GM18951 (cell line): ENCODE measurements around the gene PPL.

Experiments used
- POLR2A ChIP-seq: IDR thresholded peaks from 4 replicates; pipeline ENCODE4 v1.6.1; 2011; ENCODE audit warnings: mild to moderate bottlenecking; ENCODE audit not compliant: insufficient read length, insufficient read depth; ENCODE audit errors: extremely low read depth
- in situ Hi-C: fragments of 300-500 bp; cut with MboI; formaldehyde crosslinking; loops from one replicate; pipeline ENCODE4 v1.12.0; 2022; ENCODE audit warnings: low sequenced_read_pairs, mixed read lengths, inconsistent platforms; ENCODE audit not compliant: unreplicated experiment

The PPL gene

GRCh38 chr16:4859900-4860255 is 77.1 kb downstream of the PPL start:
- no peak for TF ChIP-seq POLR2A
- in situ Hi-C loops = no loop called here

- TF ChIP-seq POLR2A = no peak
- in situ Hi-C loops = no loop called here
These were observed 77.6 kb downstream of the PPL start for GRCh38 chr16:4859190-4859899.

DNA sequence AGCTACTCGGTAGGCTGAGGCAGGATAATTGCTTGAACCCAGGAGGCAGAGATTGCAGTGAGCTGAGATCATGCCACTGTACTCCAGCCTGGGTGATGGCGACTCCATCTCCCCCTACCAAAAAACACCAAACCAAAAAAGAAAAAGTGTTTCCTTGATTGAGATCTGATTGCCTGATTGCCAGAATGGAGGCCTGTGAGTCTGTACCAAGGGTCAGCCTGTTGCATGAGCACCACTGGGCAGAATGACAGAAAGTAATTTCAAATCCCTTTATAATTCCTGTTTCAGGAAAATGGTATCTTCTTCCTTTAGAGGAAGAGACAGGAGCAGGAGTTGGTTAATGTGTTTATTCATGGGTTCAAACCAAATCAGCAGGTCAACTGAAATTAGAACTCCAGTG is 81.1 kb downstream of the PPL start:
- in situ Hi-C loops = no loop called here
- no peak for TF ChIP-seq POLR2A

- in situ Hi-C loops = no loop called here
- TF ChIP-seq POLR2A = no peak
These were observed 81.6 kb downstream of the PPL start for GRCh38 chr16:4855371-4855770.

DNA sequence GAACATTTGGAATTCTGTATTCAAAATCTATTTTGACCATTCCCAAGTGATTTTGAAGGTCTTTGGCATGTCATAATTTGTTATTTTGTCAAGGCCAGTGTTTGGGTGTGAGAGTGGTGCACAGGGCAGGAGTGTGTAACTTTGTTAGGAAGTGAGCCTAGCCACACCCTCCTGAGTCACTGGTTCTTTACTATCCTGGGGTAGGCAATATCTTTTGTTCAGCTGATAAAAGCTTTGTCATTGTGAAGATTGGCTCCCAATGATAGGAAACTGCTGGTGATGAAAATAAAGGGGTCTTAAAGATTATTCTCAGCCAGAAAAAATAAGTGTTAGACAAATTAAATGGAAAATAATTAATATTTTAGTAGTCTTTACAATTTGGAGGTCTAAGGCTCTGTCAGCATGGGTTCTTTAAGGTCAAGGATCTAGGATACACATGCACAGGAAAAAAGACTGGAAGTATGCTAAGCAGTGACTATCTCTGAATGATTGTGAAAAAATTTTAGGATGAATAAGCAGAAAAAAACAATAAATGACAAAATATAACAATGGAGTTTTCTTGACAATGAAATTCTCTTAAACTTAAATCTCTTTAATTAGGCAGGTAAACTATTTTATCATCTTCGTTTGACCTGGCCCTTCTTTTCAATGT is 84.6 kb downstream of the PPL start:
- in situ Hi-C loops = no loop called here
- no peak for TF ChIP-seq POLR2A

DNA sequence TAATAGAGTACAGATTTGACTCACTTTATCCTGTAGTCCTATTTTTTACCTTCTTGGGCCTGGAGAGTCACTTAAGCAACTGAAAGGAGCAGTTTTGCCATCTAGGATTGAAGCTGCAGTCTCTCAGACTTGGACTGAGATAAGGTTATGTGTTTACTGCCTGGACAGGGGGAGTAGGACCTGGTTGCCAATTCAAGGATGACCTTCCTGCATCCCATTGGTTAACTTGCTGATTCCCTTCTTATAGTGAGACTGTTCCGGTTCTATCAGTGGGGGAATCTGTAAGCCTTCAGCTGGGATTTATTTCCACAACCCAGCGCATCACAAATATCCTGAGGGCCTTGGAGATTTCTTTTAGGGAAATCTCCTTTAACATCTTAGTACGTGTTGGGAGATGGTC is 86.7 kb downstream of the PPL start:
- no peak for TF ChIP-seq POLR2A
- in situ Hi-C loops = no loop called here

DNA sequence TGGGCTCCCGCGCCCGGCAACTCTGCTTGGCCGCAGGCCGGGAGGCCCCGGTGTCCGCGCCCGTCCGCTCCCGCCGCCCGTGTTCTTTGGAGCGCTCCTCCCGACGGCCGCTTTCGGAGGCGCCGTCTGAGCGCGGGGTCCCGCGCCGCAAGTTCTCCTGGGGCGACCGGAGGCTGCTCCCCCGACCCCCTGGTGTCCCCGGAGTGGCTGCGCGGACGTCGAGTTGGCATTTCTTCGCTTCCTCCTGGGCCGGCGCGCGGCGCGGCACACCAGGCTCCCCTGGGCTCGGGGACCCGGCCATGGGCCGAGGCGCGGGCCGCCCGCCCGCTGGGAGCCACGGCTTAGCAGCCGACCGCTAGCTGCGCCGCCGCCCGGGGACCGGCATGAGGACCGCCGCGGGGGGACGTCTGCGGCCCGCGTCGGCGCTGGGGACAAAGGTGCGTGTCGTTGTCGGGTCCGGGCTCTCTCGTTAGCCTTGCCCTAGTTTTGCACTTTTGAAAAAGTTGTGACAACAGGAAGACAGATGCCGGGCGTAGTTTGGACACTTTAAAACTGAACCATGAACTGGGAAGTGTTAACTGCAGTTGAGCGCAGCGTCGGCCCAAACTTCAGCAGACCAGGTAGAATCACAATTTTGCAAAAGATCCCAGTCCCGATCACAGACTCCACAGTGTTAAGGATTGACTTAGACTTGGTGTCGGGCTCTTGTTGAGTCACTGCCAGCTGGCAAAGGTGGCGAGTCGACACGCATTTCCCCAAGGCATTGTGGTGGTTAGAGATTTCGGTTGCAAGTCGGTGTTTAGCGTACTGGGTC is 89.0 kb downstream of the PPL start:
- in situ Hi-C loops = no loop called here

DNA sequence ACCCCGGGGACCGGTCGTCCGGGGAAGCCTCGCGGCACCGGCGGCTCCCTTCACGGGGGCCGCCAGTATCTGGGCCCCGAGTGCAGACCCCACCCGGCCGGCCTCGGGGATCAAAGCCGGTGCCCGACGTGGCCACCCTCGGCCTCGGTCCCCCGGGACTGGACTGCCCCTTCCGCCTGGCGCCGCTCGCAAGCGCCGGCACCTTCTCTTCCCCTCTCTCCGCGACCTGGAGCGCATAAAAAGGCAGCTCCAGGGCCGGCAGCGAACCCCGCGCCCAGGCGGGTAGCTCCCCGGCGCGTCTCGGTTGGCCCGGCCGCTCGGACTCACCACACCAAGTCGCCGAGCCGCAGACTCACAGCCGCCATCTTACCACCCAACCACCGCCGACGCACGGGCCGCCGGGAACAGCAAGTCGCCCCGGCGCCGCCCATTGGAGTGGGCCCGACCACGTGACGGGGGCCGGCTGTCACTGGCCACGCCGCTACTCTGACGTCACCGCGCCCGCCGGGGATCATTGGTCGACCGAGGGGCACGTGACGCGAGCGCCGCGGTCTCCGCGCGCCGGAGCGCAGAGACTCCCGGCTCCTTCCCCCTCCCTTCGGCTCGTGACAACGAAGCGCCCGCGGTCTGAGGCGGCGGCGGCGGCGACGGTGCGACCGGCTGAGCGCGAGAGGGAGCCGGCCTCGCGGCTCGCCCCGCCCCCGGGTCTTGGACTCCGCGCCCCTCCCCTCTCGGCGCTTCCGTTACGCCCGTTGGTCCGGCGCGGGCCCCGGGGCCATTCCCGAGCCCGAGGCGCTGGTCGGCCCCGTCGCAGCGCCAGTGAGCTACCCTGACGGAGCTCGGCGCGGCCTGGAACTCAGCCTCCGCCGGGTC is 89.8 kb downstream of the PPL start, which contains the start of the genes GLYR1 and UBN1:
Gene GLYR1, minus strand, starts transcription at position 388 of the 873 bp plus-strand sequence. Its CDS starts 23 bp downstream, at position 365.
Gene UBN1, plus strand, starts transcription at position 581 of the 873 bp plus-strand sequence. CDS start 5,437 bp downstream, outside the sequence.
- TF ChIP-seq POLR2A = peak; percentile 95
- in situ Hi-C loops = no loop called here

More for the DNA sequence above, 89.0 kb downstream of the PPL start:
- TF ChIP-seq POLR2A = no peak

DNA sequence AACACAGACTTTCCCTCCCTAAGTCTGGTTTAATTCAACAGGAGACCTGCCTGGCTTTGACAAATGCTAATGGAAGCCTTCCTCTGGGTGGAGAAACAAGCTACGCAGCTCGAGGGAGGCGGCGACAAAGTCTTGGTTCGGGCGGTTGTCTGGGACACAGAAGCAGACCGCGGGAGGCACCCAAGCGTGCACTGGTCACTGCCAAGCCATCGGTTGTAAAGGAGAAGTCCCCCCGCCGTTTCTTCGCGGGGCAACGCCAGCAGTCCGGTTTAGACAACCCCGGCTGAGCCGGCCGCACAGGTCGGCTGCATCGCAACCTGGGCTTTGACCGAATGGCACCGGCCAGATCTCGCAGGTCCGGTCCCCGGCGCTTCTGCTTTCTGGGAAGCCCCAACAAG is 90.4 kb downstream of the PPL start:
- TF ChIP-seq POLR2A = no peak
- in situ Hi-C loops = no loop called here

- in situ Hi-C loops = no loop called here
- TF ChIP-seq POLR2A = no peak
These were observed 96.0 kb downstream of the PPL start for GRCh38 chr16:4840984-4841383.

- TF ChIP-seq POLR2A = no peak
- in situ Hi-C loops = no loop called here
These were observed 97.0 kb downstream of the PPL start for GRCh38 chr16:4839942-4840341.

DNA sequence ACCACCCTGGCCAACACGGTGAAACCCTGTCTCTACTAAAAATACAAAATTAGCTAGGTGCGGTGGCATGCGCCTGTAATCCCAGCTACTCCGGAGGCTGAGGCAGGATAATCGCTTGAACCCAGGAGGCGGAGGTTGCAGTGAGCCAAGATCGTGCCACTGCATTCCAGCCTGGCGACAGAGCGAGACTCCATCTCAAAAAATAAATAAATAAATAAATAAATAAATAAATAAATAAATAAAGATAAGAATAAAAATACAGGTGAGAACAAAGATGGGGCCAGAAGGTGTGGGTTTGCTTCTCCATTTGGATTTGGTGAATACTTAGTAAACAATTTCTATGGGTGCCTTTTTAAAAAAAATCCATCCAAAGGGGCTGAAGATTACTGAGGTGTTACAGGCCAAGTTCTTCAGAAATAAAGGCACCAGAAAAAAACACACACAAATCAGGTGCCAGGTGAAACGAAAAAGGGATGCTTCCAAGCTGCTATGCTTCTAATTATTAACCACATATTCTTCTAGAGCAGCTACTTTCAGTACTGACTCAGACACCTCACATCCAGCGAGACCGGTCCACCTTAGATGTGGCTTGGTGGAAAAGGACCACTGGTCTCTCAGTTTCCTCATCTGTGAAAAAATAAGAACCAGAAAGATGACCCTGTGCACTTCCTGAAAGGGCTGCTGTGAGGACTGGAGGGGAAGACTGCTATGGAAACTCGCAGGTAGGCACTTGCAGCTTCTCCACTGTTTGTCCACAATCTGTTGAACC is 99.0 kb downstream of the PPL start:
- in situ Hi-C loops = no loop called here
- no peak for TF ChIP-seq POLR2A
